GM12874 (cell line): ENCODE measurements around the gene ZDHHC9.

Experiments used
- CTCF ChIP-seq: IDR thresholded peaks from 2 replicates; pipeline ENCODE4 v1.5.1; 2011; ENCODE audit warnings: low read depth, mild to moderate bottlenecking, control low read depth, low read length, moderate library complexity; ENCODE audit not compliant: insufficient read depth

The ZDHHC9 gene

GRCh38 chrX:129843459-129844306 lies at the start of gene ZDHHC9:
ZDHHC9 (minus strand) TSS chrX:129843886; CDS start chrX:129841945, 1,941 bp downstream.
- no peak for TF ChIP-seq CTCF

GRCh38 chrX:129877401-129877800 lies 33.7 kb upstream of the ZDHHC9 start:
- TF ChIP-seq CTCF = no peak

- TF ChIP-seq CTCF = no peak
These were observed 33.2 kb upstream of the ZDHHC9 start for GRCh38 chrX:129876771-129877305.

GRCh38 chrX:129875669-129876068 lies 32.0 kb upstream of the ZDHHC9 start:
- no peak for TF ChIP-seq CTCF

- TF ChIP-seq CTCF = no peak
These were observed 28.8 kb upstream of the ZDHHC9 start for GRCh38 chrX:129872524-129872923.

- TF ChIP-seq CTCF = no peak
These were observed 3.0 kb upstream of the ZDHHC9 start for GRCh38 chrX:129846716-129847115.

- no peak for TF ChIP-seq CTCF
These were observed 2.0 kb upstream of the ZDHHC9 start for GRCh38 chrX:129845616-129846190.
